Globus pallidus (tissue), 1 donor: ENCODE measurements around the gene DZANK1.
"Not testable (repeated sequence)": the region's sequence is repeated elsewhere in the genome, so short reads cannot be mapped to it uniquely, and the experiment has no call there.

Experiments
- DNase-seq: peaks from one replicate; pipeline ENCODE4 v3.0.0-alpha.2; 2015; ENCODE audit warnings: low spot score

The DZANK1 gene

GRCh38 chr20:18436847-18437246, 30.0 kb downstream of the DZANK1 start:
- DNase-seq: no peak

GRCh38 chr20:18431206-18431605, 35.6 kb downstream of the DZANK1 start:
- DNase-seq: no peak

GRCh38 chr20:18430172-18430826, 36.5 kb downstream of the DZANK1 start:
- no peak for DNase-seq

- DNase-seq: no peak
Observed at GRCh38 chr20:18428490-18429173, 38.2 kb downstream of the DZANK1 start.

- no peak for DNase-seq
Observed at GRCh38 chr20:18427214-18427613, 39.6 kb downstream of the DZANK1 start.

- DNase-seq: no peak
Observed at GRCh38 chr20:18421608-18422007, 45.2 kb downstream of the DZANK1 start.

- no peak for DNase-seq
Observed at GRCh38 chr20:18416486-18416885, 50.3 kb downstream of the DZANK1 start.

GRCh38 chr20:18414140-18414539, 52.7 kb downstream of the DZANK1 start:
- DNase-seq: no peak

GRCh38 chr20:18412221-18412901, 54.5 kb downstream of the DZANK1 start:
- peak; percentile 26 for DNase-seq

GRCh38 chr20:18405826-18406225, 61.0 kb downstream of the DZANK1 start:
- DNase-seq: no peak

GRCh38 chr20:18404172-18404571, 62.7 kb downstream of the DZANK1 start:
- DNase-seq: no peak

- DNase-seq: no peak
Observed at GRCh38 chr20:18403269-18403668, 63.6 kb downstream of the DZANK1 start.

- DNase-seq: no peak
Observed at GRCh38 chr20:18401305-18401704, 65.5 kb downstream of the DZANK1 start.

- no peak for DNase-seq
Observed at GRCh38 chr20:18400460-18400859, 66.4 kb downstream of the DZANK1 start.

GRCh38 chr20:18398713-18399112, 68.1 kb downstream of the DZANK1 start:
- not testable (repeated sequence) for DNase-seq

GRCh38 chr20:18397030-18397429, 69.8 kb downstream of the DZANK1 start:
- no peak for DNase-seq

- no peak for DNase-seq
Observed at GRCh38 chr20:18395544-18395943, 71.3 kb downstream of the DZANK1 start.

- DNase-seq: no peak
Observed at GRCh38 chr20:18394363-18394762, 72.5 kb downstream of the DZANK1 start.

- DNase-seq: no peak
Observed at GRCh38 chr20:18391686-18392085, 75.1 kb downstream of the DZANK1 start.

GRCh38 chr20:18390201-18390600, 76.6 kb downstream of the DZANK1 start:
- DNase-seq: no peak

- DNase-seq: no peak
Observed at GRCh38 chr20:18388860-18389259, 78.0 kb downstream of the DZANK1 start.

GRCh38 chr20:18380908-18381529, 85.8 kb downstream of the DZANK1 start:
- DNase-seq: no peak
